Sigmoid colon (tissue), 7 donors: ENCODE measurements around the gene UBALD2. TPM values are rescaled to one million over a fixed set of nuclear protein-coding genes. Genes with fewer than 3 reads are reported as not detected.
"Not testable (repeated sequence)": the region's sequence is repeated elsewhere in the genome, so short reads cannot be mapped to it uniquely, and the experiment has no call there.

Experiments
- DNase-seq: peaks from one replicate; pipeline ENCODE4 v3.0.0-alpha.2; 2019
- H3K27ac ChIP-seq, 4 donors: fragments of 200-600 bp; sonication (generic); one replicate each; pipeline ENCODE4 v1.5.1; 2016 to 2019; ENCODE audit warnings: mild to moderate bottlenecking in 1 of 4
- H3K27me3 ChIP-seq, 3 donors: fragments of 200-600 bp; sonication (generic); one replicate each; pipeline ENCODE4 v1.5.1; 2019; ENCODE audit warnings: mild to moderate bottlenecking in 1 of 3
- H3K36me3 ChIP-seq, 4 donors: fragments of 200-600 bp; sonication (generic); one replicate each; pipeline ENCODE4 v1.5.1; 2016 to 2019
- H3K4me1 ChIP-seq, 4 donors: fragments of 200-600 bp; sonication (generic); one replicate each; pipeline ENCODE4 v1.5.1; 2017 to 2019
- H3K4me3 ChIP-seq, 4 donors: fragments of 200-600 bp; sonication (generic); one replicate each; pipeline ENCODE4 v1.5.1; 2017 to 2019; ENCODE audit warnings: mild to moderate bottlenecking in 2 of 4, moderate library complexity in 1 of 4
- H3K9me3 ChIP-seq, 4 donors: fragments of 200-600 bp in 3 of 4; sonication (generic) in 3 of 4; one replicate each; pipeline versions ENCODE4 v1.5.1 to v1.6.1; 2013 to 2019
- CTCF ChIP-seq, 4 experiments: fragments of 450-650 bp in 3 of 4; fragments of 200-600 bp in 1 of 4; IDR thresholded peaks; one replicate each; pipeline ENCODE4 v1.5.1; 2016 to 2019; ENCODE audit warnings: antibody characterized with exemption in 4 of 4, mild to moderate bottlenecking in 3 of 4, moderate library complexity in 2 of 4
- EP300 ChIP-seq, 4 donors: sonication (generic); formaldehyde crosslinking; IDR thresholded peaks; one replicate each; pipeline ENCODE4 v1.6.1; 2017; ENCODE audit warnings: antibody characterized with exemption in 4 of 4
- POLR2A ChIP-seq, 2 donors: fragments of 450-650 bp; IDR thresholded peaks; one replicate each; pipeline ENCODE4 v1.6.1; 2016; ENCODE audit warnings: antibody characterized with exemption in 2 of 2, mild to moderate bottlenecking in 2 of 2, moderate library complexity in 2 of 2
- POLR2AphosphoS5 ChIP-seq, 4 donors: sonication (generic); formaldehyde crosslinking; IDR thresholded peaks; one replicate each; pipeline ENCODE4 v1.6.1; 2017; ENCODE audit warnings: antibody characterized with exemption in 4 of 4
- WGBS, 2 donors: extraction: QIAGEN DNeasy Blood & Tissue Kit; methylation state at CpG; one replicate each; pipeline ENCODE4 v1.1.7; 2013; 5-methylcytosine and 5-hydroxymethylcytosine counted together
- intact Hi-C: fragments of 100-400 bp; cut with DNase I; formaldehyde crosslinking; loops from one replicate; pipeline ENCODE4 v1.15.1; 2023
- polyA plus RNA-seq, 3 donors: library from polyadenylated mRNA; stranded (reverse); fragments of 200-250 nt; gene quantifications; one replicate each; pipeline ENCODE4 v1.2.3, GENCODE V29; 2013
- total RNA-seq, 4 donors: library from RNA; depleted of rRNA; stranded (reverse); fragments of >200 nt; gene quantifications; one replicate each; pipeline ENCODE4 v1.1.0, GENCODE V29; 2016
- donor health status: healthy with polysubstance abuse.
- donor health status: Bipolar disorder and iron deficiency.
- donor health status: healthy.

The UBALD2 gene
- total and polyA plus RNA-seq, 7 donors, result 3.9 to 105 (median 11.8) TPM

DNA sequence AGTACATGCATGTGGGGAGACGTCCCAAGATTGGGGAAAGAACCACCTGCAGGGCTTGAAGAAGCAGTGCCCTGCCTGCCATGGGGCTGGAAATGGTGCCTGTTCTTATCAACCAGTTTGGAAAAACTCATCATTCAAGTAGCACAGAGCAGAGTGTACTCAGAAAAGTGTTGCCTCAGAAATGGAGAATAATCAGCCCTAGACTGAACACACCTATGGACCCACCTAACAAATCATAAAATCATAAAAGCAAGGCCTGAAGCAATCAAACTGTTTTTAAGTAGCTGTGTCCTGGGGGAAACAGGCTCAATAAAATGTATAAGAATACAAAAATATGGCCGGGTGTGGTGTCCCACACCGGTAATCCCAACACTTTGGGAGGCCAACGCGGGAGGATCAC, 31.7 kb downstream of the UBALD2 start:
- TF ChIP-seq EP300 (IDR thresholded peaks at IDR 0.05), result no peak
- TF ChIP-seq POLR2AphosphoS5 (IDR thresholded peaks at IDR 0.05), result no peak
- TF ChIP-seq POLR2A (IDR thresholded peaks at IDR 0.05), result no peak
- TF ChIP-seq CTCF (IDR thresholded peaks at IDR 0.05), result no peak
- Histone ChIP-seq H3K27ac (no peak overlapping the region), H3K4me1 (no peaks in the 10 kb centered on the region), H3K4me3 (no peak overlapping the region), H3K9me3 (no peaks in the 10 kb centered on the region), H3K36me3 (peaks cover 0 to 10% (median 3%) of the 10 kb centered on the region in 4 donors), H3K27me3 (no peaks in the 10 kb centered on the region)
- intact Hi-C loops, result no loop called here
- no peak for DNase-seq
- 21 to 67% methylated on average over 5 of the region's 5 CpGs for WGBS, 2 donors

DNA sequence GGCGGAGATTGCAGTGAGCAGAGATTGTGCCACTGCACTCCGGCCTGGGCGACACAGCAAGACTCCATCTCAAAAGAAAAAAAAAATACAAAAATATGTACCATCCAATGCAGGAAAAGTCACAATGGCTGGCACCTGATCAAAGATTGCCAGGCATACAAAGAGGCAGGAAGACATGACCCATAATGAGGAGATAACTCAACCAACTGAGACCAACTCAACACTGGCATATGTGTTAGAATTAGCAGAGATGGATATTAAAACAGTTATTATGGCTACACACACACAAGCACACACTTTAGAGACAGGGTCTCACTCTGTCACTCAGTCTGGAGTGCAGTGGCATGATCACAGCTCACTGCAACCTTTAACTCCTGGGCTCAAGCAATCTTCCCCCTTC, 32.3 kb downstream of the UBALD2 start:
- DNase-seq, result no peak
- 70 to 98% methylated on average over 3 of the region's 3 CpGs for WGBS, 2 donors
- no peaks in the 10 kb centered on the region for H3K4me1 ChIP-seq
- TF ChIP-seq POLR2AphosphoS5 (IDR thresholded peaks at IDR 0.05), result no peak
- TF ChIP-seq CTCF (IDR thresholded peaks at IDR 0.05), result no peak
- no peak for TF ChIP-seq POLR2A (IDR thresholded peaks at IDR 0.05)
- no peak for TF ChIP-seq EP300 (IDR thresholded peaks at IDR 0.05)
- intact Hi-C loops, result no loop called here
- H3K4me3 ChIP-seq, result no peak overlapping the region
- no peak overlapping the region for H3K27ac ChIP-seq
- no peaks in the 10 kb centered on the region for H3K9me3 ChIP-seq
- H3K36me3 ChIP-seq, result peaks cover 0 to 10% (median 3%) of the 10 kb centered on the region in 4 donors
- no peaks in the 10 kb centered on the region for H3K27me3 ChIP-seq

DNA sequence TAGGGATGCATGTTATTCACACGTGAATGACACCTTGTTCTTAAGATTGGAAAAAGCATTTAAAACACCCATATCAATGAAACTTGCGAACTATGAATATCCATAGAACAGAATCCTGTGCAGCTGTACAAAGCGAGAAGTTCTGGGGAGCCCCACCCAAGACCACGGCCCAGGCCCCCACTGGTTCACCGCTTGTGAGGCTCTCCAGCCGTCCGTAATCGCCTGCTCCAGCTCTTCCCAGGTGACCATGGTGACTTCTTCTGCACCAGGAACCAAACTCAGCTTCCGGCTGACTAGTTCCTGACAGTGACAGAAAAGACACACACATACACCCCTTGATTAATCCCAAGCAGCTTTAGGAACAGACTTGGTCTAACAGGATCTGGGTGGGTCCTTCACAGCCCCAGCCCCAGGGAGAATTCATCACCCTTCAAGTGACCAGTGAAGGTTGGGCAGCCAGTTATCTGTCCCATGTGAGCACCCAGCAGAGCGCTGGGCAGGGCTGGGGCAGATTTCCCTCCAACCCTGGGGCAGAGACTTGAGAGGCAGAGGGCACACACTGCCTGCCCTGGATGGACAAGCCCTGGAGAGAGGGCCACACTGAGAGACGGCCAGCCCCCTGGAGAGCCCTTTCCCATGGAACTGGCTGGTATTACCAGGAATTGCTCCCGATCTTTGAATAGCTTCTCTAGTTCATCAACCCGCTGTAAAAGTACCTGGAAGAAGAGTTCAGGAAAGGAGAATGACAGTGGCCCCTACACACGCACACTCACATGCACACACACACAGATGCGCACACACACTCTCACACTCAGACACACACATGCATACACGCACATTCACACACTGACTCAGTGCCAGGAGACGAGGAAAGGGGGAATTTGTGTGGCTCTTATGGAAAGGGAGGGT, 39.3 kb downstream of the UBALD2 start:
- intact Hi-C loops, result loop anchor here (1.0 kb wide), 1 partner anchor 94 kb away; no protein-coding TSS in a partner anchor
- H3K36me3 ChIP-seq, result peaks cover 0 to 17% (median 1%) of the 10 kb centered on the region in 4 donors
- no peak for TF ChIP-seq POLR2A (IDR thresholded peaks at IDR 0.05)
- no peak for TF ChIP-seq EP300 (IDR thresholded peaks at IDR 0.05)
- no peak for TF ChIP-seq CTCF (IDR thresholded peaks at IDR 0.05)
- TF ChIP-seq POLR2AphosphoS5 (IDR thresholded peaks at IDR 0.05), result no peak
- no peaks in the 10 kb centered on the region for H3K9me3 ChIP-seq
- DNase-seq, result peak; percentile 56
- no peak overlapping the region for H3K4me3 ChIP-seq
- no peaks in the 10 kb centered on the region for H3K4me1 ChIP-seq
- WGBS, 2 donors, result 73 to 83% methylated on average over 17 of the region's 17 CpGs
- H3K27me3 ChIP-seq, result no peaks in the 10 kb centered on the region
- no peak overlapping the region for H3K27ac ChIP-seq

DNA sequence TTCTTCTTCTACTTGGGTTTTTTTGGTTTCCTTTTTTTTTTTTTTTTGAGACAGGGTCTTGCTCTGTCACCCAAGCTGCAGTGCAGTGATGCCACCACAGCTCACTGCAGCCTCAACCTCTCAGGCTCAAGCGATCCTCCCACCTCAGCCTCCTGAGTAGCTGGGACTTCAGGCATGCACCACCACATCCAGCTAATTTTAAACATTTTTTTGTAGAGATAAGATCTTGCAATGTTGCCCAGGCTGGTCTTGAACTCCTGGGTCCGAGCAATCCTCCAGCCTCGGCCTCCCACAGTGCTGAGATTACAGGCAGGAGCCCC, 39.9 kb downstream of the UBALD2 start:
- H3K27ac ChIP-seq, H3K4me3 ChIP-seq, H3K27me3 ChIP-seq, H3K9me3 ChIP-seq, intact Hi-C loops, H3K4me1 ChIP-seq: not testable (repeated sequence)
- peak; percentile 32 for DNase-seq
- 94 to 95% methylated on average over 3 of the region's 3 CpGs for WGBS, 2 donors
- H3K36me3 ChIP-seq, result peaks cover 0 to 20% (median 1%) of the 10 kb centered on the region in 4 donors

DNA sequence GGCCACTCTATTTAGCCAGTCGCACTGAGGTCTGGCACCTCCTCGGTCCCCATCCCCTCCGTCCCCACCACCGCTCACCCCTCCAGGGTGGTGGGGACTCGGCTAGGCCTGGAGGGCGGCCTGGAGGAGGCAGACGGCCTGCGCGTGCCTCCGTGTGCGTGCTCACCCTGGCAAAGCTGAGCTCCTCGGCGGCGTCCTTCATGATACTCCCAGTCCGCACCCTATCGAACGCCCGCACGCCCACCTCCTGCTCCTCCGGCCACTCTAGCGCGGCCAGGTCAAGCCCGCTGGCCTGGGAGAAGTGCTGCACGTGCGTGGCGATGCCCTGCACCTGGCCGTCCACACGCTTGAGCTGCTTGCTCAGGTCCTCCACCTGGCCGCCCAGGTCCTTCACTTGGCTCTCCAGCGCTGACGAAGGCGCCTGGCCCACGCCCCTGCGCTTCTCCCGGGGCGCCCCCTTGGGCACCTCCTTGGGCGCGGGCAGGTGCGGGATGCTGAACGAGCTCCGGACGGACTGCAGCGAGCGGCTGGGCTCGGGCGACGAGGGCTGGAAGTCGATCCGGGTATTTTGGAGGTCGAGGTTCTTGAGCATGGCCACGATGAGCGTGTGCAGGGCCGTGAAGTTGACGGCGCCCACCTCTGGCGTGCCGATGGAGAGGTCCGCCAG, 42.3 kb downstream of the UBALD2 start:
- Histone ChIP-seq H3K4me3 (no peak overlapping the region), H3K27me3 (no peaks in the 10 kb centered on the region), H3K4me1 (no peaks in the 10 kb centered on the region), H3K9me3 (no peaks in the 10 kb centered on the region), H3K36me3 (peaks cover 7 to 44% (median 9%) of the 10 kb centered on the region in 4 donors), H3K27ac (no peak overlapping the region)
- TF ChIP-seq CTCF (IDR thresholded peaks at IDR 0.05), result no peak
- no peak for TF ChIP-seq EP300 (IDR thresholded peaks at IDR 0.05)
- no peak for TF ChIP-seq POLR2A (IDR thresholded peaks at IDR 0.05)
- TF ChIP-seq POLR2AphosphoS5 (IDR thresholded peaks at IDR 0.05), result no peak
- peak; percentile 60 for DNase-seq
- WGBS, 2 donors, result 97 to 98% methylated on average over 58 of the region's 58 CpGs
- intact Hi-C loops, result no loop called here
